Ovary (tissue), 10 donors: ENCODE data around the gene PRR14. TPM values are rescaled to one million over a fixed set of nuclear protein-coding genes. Genes with fewer than 3 reads are reported as not detected.

Experiments
- DNase-seq, 5 donors: peaks; one replicate each; pipeline ENCODE4 v3.0.0-alpha.2; 2019 to 2020
- H3K27ac ChIP-seq, 2 donors: fragments of 200-600 bp; one replicate each; pipeline versions ENCODE4 v1.5.1 to v1.8.0; 2019 to 2022
- H3K27me3 ChIP-seq: fragments of 200-600 bp; one replicate; pipeline ENCODE4 v1.8.0; 2022
- H3K36me3 ChIP-seq: fragments of 200-600 bp; sonication (generic); one replicate; pipeline ENCODE4 v1.5.1; 2019
- H3K4me1 ChIP-seq: one replicate; pipeline ENCODE4 v1.8.1; 2013; ENCODE audit warnings: mild to moderate bottlenecking, moderate library complexity; ENCODE audit not compliant: insufficient read depth
- H3K4me3 ChIP-seq: fragments of 200-600 bp; sonication (generic); one replicate; pipeline ENCODE4 v1.5.1; 2017
- H3K9me3 ChIP-seq, 2 donors: fragments of 200-600 bp in 1 of 2; sonication (generic) in 1 of 2; one replicate each; pipeline versions ENCODE4 v1.5.1 to v1.8.1; 2013 to 2019; ENCODE audit warnings: mild to moderate bottlenecking in 1 of 2, moderate library complexity in 1 of 2
- EP300 ChIP-seq: sonication (generic); formaldehyde crosslinking; IDR thresholded peaks from one replicate; pipeline ENCODE4 v1.6.1; 2017; ENCODE audit warnings: antibody characterized with exemption
- POLR2A ChIP-seq: fragments of 450-650 bp; IDR thresholded peaks from one replicate; pipeline ENCODE4 v1.6.1; 2017; ENCODE audit warnings: antibody characterized with exemption, mild to moderate bottlenecking, moderate library complexity
- WGBS, 3 donors: extraction: QIAGEN DNeasy Blood & Tissue Kit in 1 of 3; methylation state at CpG; one replicate each; pipeline versions ENCODE4 v1.1.5 to v1.1.7; 2013 to 2017; 5-methylcytosine and 5-hydroxymethylcytosine counted together
- intact Hi-C, 4 donors: fragments of 100-400 bp; cut with DNase I; formaldehyde crosslinking; loops; one replicate each; pipeline versions ENCODE4 v1.11.0 to v1.15.1; 2022 to 2023
- long read RNA-seq, 3 donors: library from polyadenylated mRNA in 2 of 3; unstranded in 2 of 3; transcript quantifications; one replicate each; pipeline ENCODE4 v2.0.0 and lab custom pipeline, GENCODE V29; 2021 to 2026
- polyA plus RNA-seq, 2 donors: library from polyadenylated mRNA; stranded (reverse); fragments of 200-250 nt in 1 of 2; fragments of 350-450 nt in 1 of 2; fragmentation: Illumina TruSeq in 1 of 2; extraction: RNeasy Lipid Tissue Mini Kit (QIAGEN cat#74804) in 1 of 2; gene quantifications; one replicate each; pipeline ENCODE4 v1.2.3, GENCODE V29; 2013 to 2014
- total RNA-seq, 7 donors: library from RNA; depleted of rRNA in 2 of 7; stranded (reverse); fragments of >200 nt in 2 of 7; fragmentation: NEBNext Ultra II Directional in 3 of 7; extraction: Animal tissue kit (Norgen Biotek cat#: 25700) in 3 of 7; gene quantifications; one replicate each; pipeline versions ENCODE4 v1.1.0 to v1.2.4, GENCODE V29; 2016 to 2023
- TF ChIP-seq, protein P1 (sequence below), 3 donors: fragments of 450-650 bp in 2 of 3; fragments of 200-600 bp in 1 of 3; IDR thresholded peaks; one replicate each; pipeline versions ENCODE4 v1.5.1 to v1.8.0; 2016 to 2022; ENCODE audit warnings: antibody characterized with exemption in 3 of 3, mild to moderate bottlenecking in 1 of 3
- donor health status: DM: no; HTN: no; CAD: no; lungs with moderate emphysema.
- donor health status: DM: no; HTN: no; CAD: no.
- donor health status: Bipolar disorder and iron deficiency.
- donor health status: DM: yes; HTN: yes; CAD: no.
- donor health status: DM: no; HTN: no; CAD: no.
- donor health status: DM: yes; HTN: yes; CAD: no.

PRR14 gene
- 10 to 100 TPM; 20.6 to 76.2 (median 50.3) TPM for total RNA-seq
- polyA plus RNA-seq, result 10 to 100 TPM; 37.1 to 52.4 TPM
- long read RNA-seq, donor 1, partial matches to known transcripts, result 8 of 12 reads
- long read RNA-seq, donor 1, other reads (novel, unspliced or antisense), result 3 of 12 reads
- long read RNA-seq, donor 2, partial matches to known transcripts, result 0 of 6 reads
- long read RNA-seq, donor 2, other reads (novel, unspliced or antisense), result 0 of 6 reads
- long read RNA-seq, donor 3, transcript PRR14-202 (12 exons, 2,198 nt), result major isoform, 6 of 23 reads
- long read RNA-seq, donor 3, partial matches to known transcripts, result 9 of 23 reads
- long read RNA-seq, donor 3, other reads (novel, unspliced or antisense), result 4 of 23 reads

DNA sequence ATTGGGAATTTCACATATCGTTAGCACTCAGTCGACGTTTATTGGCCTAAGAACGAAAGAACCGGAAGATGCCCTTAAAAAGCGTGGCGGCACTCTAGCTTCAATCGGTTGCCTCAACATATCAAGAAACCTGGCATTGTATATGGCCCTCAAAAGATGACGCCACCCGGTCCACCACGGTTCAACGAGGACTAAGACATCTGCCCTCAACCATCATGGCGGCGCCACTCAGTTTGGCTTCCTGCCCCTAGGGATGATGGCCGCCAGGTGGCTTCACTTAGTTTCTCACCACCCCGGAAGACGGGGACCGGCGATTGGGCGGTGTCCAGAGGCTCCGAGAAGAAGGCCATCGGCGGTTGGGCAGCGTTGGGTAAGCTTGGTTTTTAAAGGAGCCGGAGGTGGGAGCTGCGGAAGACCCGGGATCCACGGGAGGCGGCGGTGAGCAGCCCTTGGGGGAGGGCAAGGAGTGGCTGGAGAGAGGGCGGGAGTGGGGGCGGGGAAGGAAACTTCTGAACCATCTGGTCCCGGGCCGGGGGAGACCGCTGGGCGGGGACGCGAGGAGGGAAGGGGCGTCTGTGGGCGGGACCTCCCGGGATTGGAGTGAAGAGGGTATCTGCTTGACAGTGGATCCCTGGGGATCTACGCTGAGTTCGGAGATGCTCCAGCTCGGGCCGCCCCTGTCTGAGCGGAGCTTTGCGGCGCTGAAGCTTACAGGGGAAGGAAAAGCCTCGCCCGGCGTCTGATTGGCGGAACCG lies at the start of gene PRR14:
Gene PRR14 (plus strand): TSS at position 592 of the 755 bp plus-strand sequence. CDS start 686 bp downstream, outside the sequence.
- TF ChIP-seq, protein P1, sequence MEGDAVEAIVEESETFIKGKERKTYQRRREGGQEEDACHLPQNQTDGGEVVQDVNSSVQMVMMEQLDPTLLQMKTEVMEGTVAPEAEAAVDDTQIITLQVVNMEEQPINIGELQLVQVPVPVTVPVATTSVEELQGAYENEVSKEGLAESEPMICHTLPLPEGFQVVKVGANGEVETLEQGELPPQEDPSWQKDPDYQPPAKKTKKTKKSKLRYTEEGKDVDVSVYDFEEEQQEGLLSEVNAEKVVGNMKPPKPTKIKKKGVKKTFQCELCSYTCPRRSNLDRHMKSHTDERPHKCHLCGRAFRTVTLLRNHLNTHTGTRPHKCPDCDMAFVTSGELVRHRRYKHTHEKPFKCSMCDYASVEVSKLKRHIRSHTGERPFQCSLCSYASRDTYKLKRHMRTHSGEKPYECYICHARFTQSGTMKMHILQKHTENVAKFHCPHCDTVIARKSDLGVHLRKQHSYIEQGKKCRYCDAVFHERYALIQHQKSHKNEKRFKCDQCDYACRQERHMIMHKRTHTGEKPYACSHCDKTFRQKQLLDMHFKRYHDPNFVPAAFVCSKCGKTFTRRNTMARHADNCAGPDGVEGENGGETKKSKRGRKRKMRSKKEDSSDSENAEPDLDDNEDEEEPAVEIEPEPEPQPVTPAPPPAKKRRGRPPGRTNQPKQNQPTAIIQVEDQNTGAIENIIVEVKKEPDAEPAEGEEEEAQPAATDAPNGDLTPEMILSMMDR (IDR thresholded peaks at IDR 0.05), result peak in 2 of 3 donors; percentile 75 to 80
- TF ChIP-seq POLR2A (peak; percentile 41), EP300 (no peak)
- intact Hi-C loops, result loop anchor here in 1 of 4 donors (10.0 kb wide), 2 partner anchors 66 to 276 kb away; partner anchors contain the start of genes MYL11, TBC1D10B and ZNF785
- Histone ChIP-seq H3K27me3 (no peaks in the 10 kb centered on the region), H3K4me3 (peak within 1 kb of the TSS; percentile 62), H3K4me1 (peaks cover 6% of the 10 kb centered on the region), H3K36me3 (no peaks in the 10 kb centered on the region), H3K27ac (peak within 1 kb of the TSS; percentile 76 to 83), H3K9me3 (no peaks in the 10 kb centered on the region)
- 1% methylated on average over 53 of the region's 53 CpGs for whole genome bisulfite sequencing, 3 donors
- peak; percentile 100 for DNase-seq

DNA sequence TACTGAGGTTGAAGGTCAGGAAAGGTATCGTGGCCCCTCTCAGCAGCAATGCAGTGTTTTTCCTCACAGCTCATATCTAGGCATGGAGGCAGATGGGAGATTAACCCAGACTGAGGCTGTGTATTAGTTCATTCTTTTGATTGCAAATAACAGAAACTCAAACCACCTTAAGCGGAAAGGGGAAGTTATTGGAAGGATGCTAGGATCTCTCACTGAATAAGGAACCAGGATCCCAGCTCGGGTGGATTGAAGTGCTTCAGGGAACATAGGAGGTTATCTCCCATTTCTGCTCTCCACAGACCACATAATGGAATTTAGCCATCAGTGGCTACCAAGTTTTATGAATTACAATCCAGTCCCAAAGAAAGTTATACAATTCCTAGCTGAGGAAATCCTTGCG lies 48.8 kb upstream of the PRR14 start:
- H3K27ac ChIP-seq, result no peak overlapping the region
- intact Hi-C loops, result no loop called here

DNA sequence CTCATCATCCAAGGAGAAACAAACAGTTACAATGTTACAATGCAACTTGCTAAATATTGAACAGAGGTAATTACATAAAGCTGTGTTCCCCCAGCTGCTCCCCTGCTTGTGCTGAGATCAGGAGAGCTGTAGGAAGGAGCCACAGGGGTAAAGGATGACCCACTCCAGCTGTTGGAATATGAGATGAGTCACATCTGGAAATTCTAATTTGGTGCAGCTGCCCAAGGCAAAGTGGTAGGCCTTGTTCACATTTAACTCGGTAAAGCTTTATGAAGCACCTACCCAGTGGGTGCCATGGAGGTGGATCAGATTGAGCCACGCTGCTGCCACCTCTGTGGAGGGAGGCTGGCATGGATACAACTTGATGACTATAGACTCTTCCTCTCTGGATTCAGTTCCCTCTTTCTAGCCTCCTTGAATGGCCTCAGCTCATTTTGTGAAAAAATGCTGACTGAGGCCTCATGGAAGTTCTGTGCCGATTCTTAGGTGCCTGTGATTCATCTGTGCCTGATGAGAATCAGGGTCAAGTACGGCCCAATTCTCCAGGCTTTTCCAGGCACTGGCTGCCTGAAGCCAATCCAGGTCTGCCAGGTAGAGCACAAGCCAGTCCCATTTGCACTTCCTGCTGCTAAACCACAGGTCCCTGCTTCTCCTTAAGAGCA lies 48.0 kb upstream of the PRR14 start:
- H3K27ac ChIP-seq, result no peak overlapping the region
- intact Hi-C loops, result no loop called here
- H3K27me3 ChIP-seq, result no peaks in the 10 kb centered on the region
- no peak for DNase-seq
- H3K4me1 ChIP-seq, result no peaks in the 10 kb centered on the region
- TF ChIP-seq, protein P1 (IDR thresholded peaks at IDR 0.05), result no peak
- TF ChIP-seq EP300, result no peak
- TF ChIP-seq POLR2A, result no peak
- H3K4me3 ChIP-seq, result no peak overlapping the region
- no peaks in the 10 kb centered on the region for H3K9me3 ChIP-seq
- WGBS, 3 donors, result 28 to 37% (median 30%) methylated on average over 4 of the region's 4 CpGs
- H3K36me3 ChIP-seq, result no peaks in the 10 kb centered on the region

More for the DNA sequence above, 48.8 kb upstream of the PRR14 start:
- no peak for DNase-seq
- no peak for TF ChIP-seq EP300
- TF ChIP-seq, protein P1 (IDR thresholded peaks at IDR 0.05), result no peak
- H3K36me3 ChIP-seq, result no peaks in the 10 kb centered on the region
- no peaks in the 10 kb centered on the region for H3K9me3 ChIP-seq
- no peaks in the 10 kb centered on the region for H3K27me3 ChIP-seq
- H3K4me3 ChIP-seq, result no peak overlapping the region
- 66 to 79% (median 69%) methylated on average over 4 of the region's 4 CpGs for WGBS, 3 donors
- no peaks in the 10 kb centered on the region for H3K4me1 ChIP-seq

DNA sequence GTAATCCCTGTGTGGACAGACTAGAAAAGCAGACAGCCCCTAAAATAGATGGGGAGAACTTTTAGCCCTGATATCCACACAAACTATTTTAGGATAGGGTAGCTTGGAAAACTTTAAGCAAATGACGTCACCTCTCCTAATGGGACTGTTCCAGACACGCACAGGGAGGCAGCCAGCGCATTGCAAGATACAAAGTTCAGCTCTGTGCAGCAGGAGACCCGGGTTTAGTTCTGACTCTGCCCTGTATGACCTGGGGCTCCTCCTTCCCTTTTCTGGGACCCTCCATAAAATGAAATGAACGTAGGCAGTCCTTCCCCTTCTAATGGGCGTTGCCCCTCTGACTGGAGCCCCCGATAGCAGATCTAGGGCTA lies 46.8 kb upstream of the PRR14 start:
- Histone ChIP-seq H3K4me3 (no peak overlapping the region), H3K4me1 (peaks cover under 1% of the 10 kb centered on the region), H3K36me3 (no peaks in the 10 kb centered on the region), H3K9me3 (no peaks in the 10 kb centered on the region), H3K27ac (no peak overlapping the region), H3K27me3 (no peaks in the 10 kb centered on the region)
- TF ChIP-seq EP300 (no peak), POLR2A (no peak)
- TF ChIP-seq, protein P1 (IDR thresholded peaks at IDR 0.05), result no peak
- intact Hi-C loops, result no loop called here
- 78 to 87% (median 79%) methylated on average over 7 of the region's 7 CpGs for WGBS, 3 donors
- DNase-seq, result no peak
